Activated T-helper 1 cell treated with anti-CD3 and anti-CD28 coated beads, Interleukin-2, amount 50 U/mL, for 16 hours (primary cell): ENCODE data around the gene ZNF140.
A peak's percentile ranks its signal among the peaks of the same experiment; 100 is the strongest.

Experiments
- DNase-seq, 2 donors: peaks; one replicate each; pipeline ENCODE4 v3.0.0-alpha.2; 2020; ENCODE audit warnings: low read depth in 1 of 2, low spot score in 1 of 2

ZNF140 gene

DNA sequence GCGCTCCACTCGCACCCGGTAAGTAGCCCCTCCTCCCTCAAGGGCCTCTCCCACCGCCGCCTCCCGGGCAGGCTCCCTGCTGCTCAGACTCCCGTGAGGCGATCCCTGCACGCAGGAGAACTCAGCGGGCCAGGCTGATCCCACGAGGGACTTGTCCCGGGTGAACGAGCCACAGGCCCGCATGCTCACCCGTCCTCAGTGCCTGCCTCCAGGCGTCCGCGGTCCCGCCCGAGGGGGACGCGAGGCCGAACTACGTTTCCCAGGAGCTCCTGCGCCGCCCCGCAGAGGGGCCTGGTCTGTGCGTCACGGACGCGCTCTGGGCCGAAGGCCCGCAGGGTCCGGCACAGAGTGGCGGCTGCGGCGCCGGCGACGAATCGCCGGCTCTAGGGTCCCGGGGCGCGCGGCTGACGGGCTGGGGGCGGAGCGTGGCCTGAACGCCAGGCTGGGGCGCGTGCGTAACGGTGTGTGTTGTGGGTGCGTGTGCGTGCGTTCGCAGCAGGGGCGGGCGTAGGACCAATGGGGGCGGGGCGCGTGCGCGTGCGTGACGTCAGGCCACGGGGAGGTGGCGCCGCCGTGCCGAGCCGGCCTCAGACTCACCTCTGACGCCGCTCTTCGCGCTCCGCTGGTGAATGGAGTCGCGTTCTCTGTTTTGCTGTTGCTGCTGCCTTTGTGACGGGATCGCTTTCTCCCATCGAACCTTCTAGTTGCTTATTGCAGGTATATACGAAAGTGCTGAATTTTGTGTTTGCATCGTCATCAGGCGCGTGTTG lies 49.5 kb downstream of the ZNF140 start, which contains the start of the genes ZNF10 and ZNF891:
Gene ZNF10, plus strand, starts transcription at position 590 of the 770 bp plus-strand sequence. CDS start 13,866 bp downstream, outside the sequence.
Gene ZNF891, minus strand, starts transcription at position 237 of the 770 bp plus-strand sequence. CDS start 8,356 bp downstream, outside the sequence.
- DNase-seq, result peak; percentile 93 to 96

GRCh38 chr12:133130808-133131128 lies 50.0 kb downstream of the ZNF140 start:
- no peak for DNase-seq

- no peak for DNase-seq
Measured at GRCh38 chr12:133135747-133136146, 55.0 kb downstream of the ZNF140 start.

- no peak for DNase-seq
Measured at GRCh38 chr12:133145981-133146380, 65.3 kb downstream of the ZNF140 start.

GRCh38 chr12:133156125-133156690 lies 75.5 kb downstream of the ZNF140 start:
- DNase-seq, result no peak
